HFFc6 (cell line): ENCODE measurements around the gene U2AF2. TPM values are rescaled to one million over a fixed set of nuclear protein-coding genes. Genes with fewer than 3 reads are reported as not detected.

Experiments used
- total RNA-seq, 6 experiments: library from RNA; stranded (reverse); fragmentation: NEBNext Ultra II Directional; extraction: Animal tissue kit (Norgen Biotek cat#: 25700); gene quantifications; 2 replicates in 1 of 6; 3 replicates in 5 of 6; pipeline ENCODE4 v1.2.3, GENCODE V29; 2021

U2AF2 gene
- total RNA-seq, 6 experiments from 2014 or later, result 212 to 241 (median 226) TPM

Other genes with a start within 250 kb of the U2AF2 start
- gene UBE2S, start 247.2 kb upstream of the U2AF2 start, total RNA-seq, result 100 to 1,000 TPM; 181 to 356 (median 309) TPM
- not detected for gene SHISA7, start 211.7 kb upstream of the U2AF2 start, total RNA-seq
- 10 to 100 TPM; 60.1 to 81.4 (median 66.8) TPM for gene ISOC2, start 193.4 kb upstream of the U2AF2 start, total RNA-seq
- not detected for gene C19orf85, start 190.3 kb upstream of the U2AF2 start, total RNA-seq
- 10 to 100 TPM in 2 of 6 experiments, 1 to 10 TPM in 4; 8.6 to 11.3 (median 9.5) TPM for gene ZNF628, start 178.4 kb upstream of the U2AF2 start, total RNA-seq
- 10 to 100 TPM; 53.3 to 72.0 (median 61.3) TPM for gene NAT14, start 169.8 kb upstream of the U2AF2 start, total RNA-seq
- 10 to 100 TPM; 47.7 to 59.9 (median 51.9) TPM for gene SSC5D, start 166.6 kb upstream of the U2AF2 start, total RNA-seq
- gene SBK2, start 117.9 kb upstream of the U2AF2 start, total RNA-seq, result not detected
- not detected for gene SBK3, start 109.5 kb upstream of the U2AF2 start, total RNA-seq
- 10 to 100 TPM; 19.0 to 24.3 (median 22.0) TPM for gene ZNF579, start 74.2 kb upstream of the U2AF2 start, total RNA-seq
- gene FIZ1, start 55.5 kb upstream of the U2AF2 start, total RNA-seq, result 10 to 100 TPM in 5 of 6 experiments, 1 to 10 TPM in 1; 9.9 to 13.1 (median 11.9) TPM
- gene ZNF524, start 54.7 kb upstream of the U2AF2 start, total RNA-seq, result 10 to 100 TPM in 5 of 6 experiments, 1 to 10 TPM in 1; 9.3 to 12.0 (median 10.7) TPM
- 10 to 100 TPM; 13.3 to 14.1 (median 13.8) TPM for gene ZNF865, start 49.4 kb upstream of the U2AF2 start, total RNA-seq
- gene ZNF784, start 30.5 kb upstream of the U2AF2 start, total RNA-seq, result 1 to 10 TPM; 4.6 to 5.3 (median 4.8) TPM
- gene ZNF580, start 14.0 kb upstream of the U2AF2 start, total RNA-seq, result 10 to 100 TPM; 51.0 to 60.5 (median 57.7) TPM
- 10 to 100 TPM; 20.1 to 25.8 (median 21.9) TPM for gene ZNF581, start 11.4 kb upstream of the U2AF2 start, total RNA-seq
- gene CCDC106, start 6.8 kb upstream of the U2AF2 start, total RNA-seq, result 10 to 100 TPM; 12.9 to 17.4 (median 14.0) TPM
- 100 to 1,000 TPM; 176 to 191 (median 185) TPM for gene EPN1, start 20.2 kb downstream of the U2AF2 start, total RNA-seq
- not detected for gene NLRP9, start 83.4 kb downstream of the U2AF2 start, total RNA-seq
- gene RFPL4A, start 104.1 kb downstream of the U2AF2 start, total RNA-seq, result not detected
- gene RFPL4AL1, start 114.1 kb downstream of the U2AF2 start, total RNA-seq, result under 1 TPM in 1 of 6 experiments, not detected in 5; 0.23 TPM
- under 1 TPM in 3 of 6 experiments, not detected in 3; 0.05 to 0.11 (median 0.05) TPM for gene NLRP11, start 177.0 kb downstream of the U2AF2 start, total RNA-seq
- gene NLRP4, start 181.5 kb downstream of the U2AF2 start, total RNA-seq, result not detected